Ecto neural progenitor cell (in vitro differentiated cells): ENCODE data around the gene GCM1.
"Not testable (repeated sequence)": the region's sequence is repeated elsewhere in the genome, so short reads cannot be mapped to it uniquely, and the experiment has no call there.

Experiments
- DNase-seq: peaks from one replicate; pipeline ENCODE4 v3.0.0-alpha.2; 2018; ENCODE audit warnings: low spot score

GCM1 gene, protein sequence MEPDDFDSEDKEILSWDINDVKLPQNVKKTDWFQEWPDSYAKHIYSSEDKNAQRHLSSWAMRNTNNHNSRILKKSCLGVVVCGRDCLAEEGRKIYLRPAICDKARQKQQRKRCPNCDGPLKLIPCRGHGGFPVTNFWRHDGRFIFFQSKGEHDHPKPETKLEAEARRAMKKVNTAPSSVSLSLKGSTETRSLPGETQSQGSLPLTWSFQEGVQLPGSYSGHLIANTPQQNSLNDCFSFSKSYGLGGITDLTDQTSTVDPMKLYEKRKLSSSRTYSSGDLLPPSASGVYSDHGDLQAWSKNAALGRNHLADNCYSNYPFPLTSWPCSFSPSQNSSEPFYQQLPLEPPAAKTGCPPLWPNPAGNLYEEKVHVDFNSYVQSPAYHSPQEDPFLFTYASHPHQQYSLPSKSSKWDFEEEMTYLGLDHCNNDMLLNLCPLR

DNA sequence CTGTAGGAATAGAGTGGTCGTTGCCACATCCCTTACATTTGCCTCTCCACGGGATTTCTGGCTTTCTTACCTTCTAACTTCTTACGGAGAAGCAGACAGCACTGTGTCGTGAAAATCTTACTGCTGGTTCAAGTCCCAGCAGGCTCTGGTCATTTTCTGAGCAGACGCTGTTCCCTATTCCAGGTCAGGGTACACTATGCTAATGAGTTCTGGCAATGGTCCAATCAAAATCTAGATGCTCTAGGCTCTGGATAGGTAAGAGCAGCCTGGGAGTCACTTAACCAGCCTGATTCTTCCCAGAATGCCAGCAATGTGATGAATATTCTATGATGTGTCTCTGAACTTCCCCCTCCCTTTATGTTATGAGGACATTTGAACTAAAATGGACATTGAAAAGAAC lies at the start of gene GCM1:
TSS of gene GCM1 (minus strand) at position 158 of the 400 bp plus-strand sequence. CDS start 3,209 bp downstream, outside the sequence.
- no peak for DNase-seq

DNA sequence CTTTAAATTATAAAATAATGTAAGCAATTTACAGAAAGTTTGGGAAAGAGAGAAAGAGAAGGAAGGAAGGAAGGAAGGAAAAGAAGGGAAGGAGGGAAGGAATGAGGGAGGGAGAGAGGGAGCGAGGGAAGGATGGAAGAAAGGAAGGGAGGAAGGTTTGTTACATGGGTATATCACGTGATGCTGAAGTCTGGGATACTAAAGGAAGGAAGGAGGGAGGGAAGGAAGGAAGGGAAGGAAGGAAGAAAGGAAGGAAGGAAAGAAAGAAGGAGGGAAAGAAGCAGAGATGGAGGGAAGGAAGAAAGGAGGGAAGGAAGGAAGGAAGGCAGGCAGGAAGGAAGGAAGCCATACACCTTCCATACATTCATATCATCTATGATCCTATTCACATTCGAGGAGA lies 48.9 kb upstream of the GCM1 start:
- no peak for DNase-seq

DNA sequence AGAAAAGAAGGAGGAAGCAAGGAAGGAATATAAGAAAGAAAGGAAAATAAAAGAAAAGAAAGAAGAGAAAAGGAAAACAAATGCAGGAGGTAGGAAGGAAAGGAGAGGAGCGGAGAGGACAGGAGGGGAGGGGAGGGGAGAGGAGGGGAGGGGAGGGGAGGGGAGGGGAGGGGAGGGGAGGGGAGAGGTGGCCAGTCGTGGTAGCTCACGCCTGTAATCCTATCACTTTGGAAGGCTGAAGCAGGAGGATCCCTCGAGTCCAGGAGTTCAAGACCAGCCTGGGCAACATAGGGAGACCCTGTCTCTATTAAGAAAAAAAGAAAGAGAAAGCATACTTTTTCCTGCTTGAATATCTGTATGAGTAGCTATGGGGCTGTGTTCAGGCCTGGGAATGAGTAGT lies 46.4 kb upstream of the GCM1 start:
- DNase-seq = no peak

DNA sequence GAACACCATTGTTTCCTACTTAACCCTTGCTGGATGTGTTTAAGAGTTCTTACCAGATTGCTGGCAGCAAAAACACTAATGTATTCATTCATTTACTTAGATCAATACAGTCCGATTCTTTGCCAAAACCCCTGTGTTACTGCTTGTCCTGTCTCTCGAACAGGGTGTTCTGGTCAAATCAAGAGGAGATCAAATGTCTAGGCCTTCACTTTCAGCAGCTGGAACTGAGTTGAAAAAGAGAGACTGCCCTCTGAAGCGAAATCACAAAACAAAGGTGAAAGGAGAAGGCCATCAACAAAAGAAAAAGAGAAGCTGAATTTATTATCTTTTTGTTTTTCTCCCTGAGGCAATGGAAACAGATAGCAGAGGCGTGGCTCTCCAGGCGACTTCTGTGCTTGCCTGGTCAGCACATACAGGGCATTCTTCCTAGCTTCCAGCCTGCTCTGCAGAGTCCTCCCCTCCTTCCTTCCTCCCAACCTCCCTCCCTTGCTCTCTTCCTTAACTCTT lies 44.1 kb upstream of the GCM1 start:
- no peak for DNase-seq

DNA sequence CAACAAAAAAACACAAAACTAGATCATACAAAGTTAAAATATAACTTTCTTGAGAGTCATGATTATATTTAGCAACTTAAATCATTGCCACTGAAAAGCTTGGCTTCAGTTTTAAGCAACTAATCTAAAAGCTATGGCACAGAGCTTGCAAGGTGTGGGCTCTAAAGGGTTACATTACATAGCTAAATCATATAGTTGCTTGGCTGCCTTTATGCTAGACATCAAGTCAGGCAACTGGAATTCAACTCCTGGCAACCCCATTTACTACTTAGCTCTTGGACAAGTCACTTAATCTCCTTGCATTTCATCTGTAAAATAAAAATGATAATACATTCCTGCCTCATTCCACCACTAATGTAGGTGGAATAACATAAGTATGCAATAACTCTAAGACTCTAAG lies 40.9 kb upstream of the GCM1 start:
- no peak for DNase-seq

DNA sequence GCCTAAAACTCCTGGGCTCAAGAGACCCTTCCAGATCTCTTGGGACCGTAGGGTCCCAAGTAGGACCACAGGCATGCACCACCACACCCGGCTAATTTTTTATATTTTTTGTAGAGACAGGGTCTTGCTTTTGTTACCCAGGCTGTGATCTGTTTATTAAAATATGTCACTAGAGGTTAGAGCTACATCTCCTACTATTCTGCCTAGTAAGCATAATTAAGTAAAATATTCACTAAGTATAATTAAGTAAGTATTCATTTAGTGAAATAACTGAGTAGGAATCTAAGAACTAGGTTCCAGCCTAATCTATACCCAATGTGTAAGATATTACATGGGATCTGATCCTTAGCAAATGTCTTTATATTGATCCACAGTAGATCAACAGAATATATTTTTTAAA lies 40.2 kb upstream of the GCM1 start:
- no peak for DNase-seq

DNA sequence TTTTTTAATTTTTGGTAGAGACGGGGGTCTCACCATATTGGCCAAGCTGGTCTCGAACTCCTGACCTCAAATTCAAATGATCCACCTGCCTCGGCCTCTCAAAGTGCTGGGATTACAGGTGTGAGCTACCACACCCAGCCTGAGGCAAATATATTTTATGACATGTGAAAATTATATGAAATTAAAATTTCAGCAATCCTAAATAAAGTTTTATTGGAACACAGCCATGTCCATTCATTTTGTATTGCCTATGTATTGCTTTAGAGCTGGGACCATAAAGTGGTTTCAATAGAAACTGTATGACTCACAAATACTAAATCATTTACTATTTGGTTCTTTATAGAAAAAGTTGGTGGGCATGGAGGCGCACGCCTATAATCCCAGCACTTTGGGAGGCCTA lies 32.0 kb upstream of the GCM1 start:
- DNase-seq = no peak

DNA sequence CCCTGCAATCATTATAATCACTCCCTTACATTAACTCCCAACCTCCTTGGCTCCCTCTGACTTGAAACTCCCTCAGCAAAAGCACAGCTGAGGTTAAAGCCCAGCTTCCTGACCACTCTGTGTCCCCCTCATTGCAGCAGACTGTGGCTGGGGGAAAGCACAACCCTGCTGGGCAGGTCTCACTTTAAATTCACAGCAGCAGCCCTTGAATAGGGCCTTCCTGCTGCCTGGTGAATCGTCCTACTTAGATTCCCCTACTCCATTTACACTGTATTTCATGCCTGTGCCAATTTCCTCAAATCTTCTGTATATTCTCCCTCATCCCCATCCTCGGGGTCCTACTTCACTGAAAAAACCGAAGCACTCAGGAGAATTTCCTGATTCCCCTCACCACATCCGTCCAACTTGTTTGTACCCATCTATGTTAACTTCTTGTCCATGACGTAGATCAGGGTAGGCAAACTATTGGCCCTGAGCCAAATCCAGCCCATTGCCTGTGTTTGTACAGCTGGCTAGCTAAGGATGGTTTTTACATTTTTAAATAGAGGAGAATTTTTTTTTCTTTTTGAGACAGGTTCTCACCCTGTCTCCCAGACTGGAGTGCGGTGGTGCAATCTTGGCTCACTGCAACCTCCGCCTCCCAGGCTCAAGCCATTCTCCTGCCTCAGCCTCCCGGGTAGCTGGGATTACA lies 31.5 kb upstream of the GCM1 start:
- no peak for DNase-seq

DNA sequence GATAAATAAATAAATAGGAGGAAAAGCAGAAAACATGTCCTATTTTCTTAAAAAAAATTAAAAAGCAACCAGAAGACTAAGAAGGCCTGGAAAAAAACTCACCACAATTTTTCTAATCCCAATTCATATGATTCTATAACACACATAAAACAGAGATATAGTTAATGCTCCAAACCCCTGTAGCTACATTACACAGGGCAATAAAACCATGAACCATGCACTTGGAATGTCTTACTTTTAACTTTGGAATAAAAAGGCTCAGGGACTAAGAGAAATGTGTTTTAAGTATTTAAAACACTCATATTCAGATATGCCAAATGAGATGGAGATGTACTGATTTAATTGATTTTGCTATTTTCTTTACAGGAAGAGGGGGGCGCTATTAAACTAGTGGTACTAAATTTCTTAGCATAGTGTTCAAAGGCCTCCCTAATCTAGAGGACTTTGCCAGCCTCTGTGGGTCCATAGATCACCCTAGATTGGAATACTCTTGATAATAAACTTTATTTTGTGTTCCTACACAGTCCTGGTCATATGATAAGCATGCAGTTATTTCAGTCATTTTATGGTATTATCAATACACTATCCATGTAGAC lies 30.3 kb upstream of the GCM1 start:
- no peak for DNase-seq

DNA sequence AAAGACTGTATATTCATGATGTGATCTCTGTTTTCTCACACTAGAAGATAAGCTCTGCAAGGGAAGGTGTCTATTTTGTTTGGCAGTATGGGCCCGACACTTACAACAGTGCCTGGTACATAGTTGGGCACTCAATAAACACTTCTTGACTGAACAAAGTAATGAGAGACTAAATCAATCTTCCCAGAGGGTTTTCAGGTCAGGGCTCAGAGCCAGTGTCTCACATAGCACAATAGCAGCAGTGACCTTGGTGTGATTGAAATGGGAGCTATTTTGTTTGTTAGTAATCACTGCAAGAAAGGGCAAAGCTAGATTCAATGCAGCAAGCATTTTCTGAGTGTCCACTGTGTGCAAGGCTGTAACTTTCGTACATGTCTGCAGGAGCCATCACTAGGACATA lies 26.4 kb upstream of the GCM1 start:
- no peak for DNase-seq

DNA sequence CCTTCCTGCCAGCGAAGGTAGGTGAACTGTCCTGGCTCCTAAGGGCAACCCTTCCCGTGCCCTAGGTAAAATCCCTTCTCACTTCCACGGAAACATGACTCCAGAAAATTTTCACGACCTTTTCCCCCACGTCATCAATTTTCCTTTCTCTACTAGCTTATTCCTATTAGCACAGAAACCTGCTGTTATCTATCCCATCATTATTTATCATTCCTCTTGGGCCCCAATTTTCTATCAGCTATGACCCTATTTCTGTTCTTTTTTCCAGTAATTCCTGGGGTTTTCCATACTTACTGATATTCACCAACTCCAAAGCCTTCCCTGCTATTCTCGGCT lies 23.8 kb upstream of the GCM1 start:
- DNase-seq = no peak

DNA sequence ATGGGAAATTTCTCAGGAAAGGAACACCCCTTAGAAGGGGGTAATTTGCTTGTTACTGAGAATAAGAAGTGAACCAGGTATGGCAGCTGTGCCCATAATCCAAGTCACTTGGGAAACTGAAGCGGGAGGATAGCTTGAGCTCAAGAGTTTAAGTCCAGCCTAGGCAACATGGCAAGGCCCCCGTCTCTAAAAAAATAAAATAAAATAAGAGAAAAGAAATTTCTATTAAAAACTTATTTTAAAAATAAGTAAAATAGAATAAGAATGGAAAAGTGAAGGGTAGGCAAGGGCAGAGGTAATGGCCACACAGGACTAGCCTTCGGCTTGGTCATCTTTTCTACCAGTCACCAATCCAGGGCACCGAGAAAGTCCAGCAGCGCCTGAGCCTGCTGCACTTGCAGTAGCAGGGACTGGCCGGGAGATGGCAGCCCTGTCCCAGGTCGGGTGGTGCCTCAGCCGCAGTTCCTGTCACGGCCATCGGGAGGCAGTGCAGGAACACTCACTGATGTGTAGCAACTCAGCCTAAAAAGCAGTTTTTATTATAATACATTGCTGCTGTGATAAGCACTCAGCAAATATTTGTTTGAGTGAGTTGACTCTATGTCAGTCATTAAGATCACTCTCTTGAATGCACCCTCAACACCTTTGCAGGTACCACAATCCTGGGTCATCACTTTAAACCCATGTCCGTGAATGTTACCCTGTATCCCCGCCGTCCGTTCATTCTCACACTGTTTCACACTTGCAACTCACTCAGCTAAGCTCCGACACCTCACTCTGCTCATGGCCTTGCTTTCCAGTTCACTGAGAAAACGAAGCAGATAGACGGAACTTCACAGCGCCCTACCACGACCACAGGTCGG lies 23.2 kb upstream of the GCM1 start:
- DNase-seq = peak; percentile 93

DNA sequence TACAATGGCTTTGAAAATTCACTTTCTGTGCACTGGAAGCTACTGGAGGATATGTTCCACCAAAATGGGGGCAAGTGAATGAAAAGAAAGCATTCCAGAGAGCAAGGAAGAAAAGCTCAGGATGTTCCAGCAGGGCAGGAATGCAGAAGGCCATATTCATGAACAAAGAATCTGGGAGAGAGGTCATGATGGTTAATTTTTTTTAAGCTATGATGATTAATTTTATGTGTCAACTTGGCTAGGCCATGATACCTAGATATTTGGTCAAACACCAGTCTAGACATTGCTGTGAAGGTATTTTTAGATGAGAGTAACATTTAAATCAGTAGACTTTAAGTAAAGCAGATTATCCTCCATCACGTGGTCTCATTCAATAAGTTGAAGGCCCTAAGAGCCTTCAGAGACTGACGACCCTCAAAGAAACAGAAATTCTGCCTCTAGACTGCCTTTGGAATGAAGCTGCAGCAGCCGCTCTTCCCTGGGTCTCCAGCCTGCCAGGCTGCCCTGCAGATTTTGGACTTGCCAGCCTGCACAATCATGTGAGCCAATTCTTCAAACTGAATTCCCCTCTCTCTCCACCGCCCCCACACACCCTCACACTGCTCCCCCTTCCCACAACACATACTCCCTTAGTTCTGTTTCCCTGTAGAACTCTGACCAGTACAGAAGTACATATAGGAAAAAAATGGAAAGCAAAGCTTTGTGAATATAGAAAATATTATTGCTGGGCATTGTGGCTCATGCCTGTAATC lies 20.1 kb upstream of the GCM1 start:
- no peak for DNase-seq

DNA sequence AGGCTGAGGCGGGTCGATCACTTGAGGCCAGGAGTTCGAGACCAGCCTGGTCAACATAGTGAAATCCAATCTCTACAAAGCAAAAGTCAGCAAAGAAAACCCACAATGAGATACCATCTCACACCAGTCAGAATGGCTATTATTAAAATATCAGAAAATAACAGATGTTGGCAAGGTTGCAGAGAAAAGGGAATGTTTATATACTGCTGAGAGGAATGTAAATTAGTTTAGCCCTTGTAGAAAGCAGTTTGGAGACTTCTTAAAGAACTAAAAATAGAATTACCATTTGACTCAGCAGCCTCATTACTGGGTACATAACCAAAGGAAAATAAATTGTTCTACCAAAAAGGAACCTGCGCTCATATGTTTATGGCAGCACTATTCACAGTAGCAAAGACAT lies 16.7 kb upstream of the GCM1 start:
- DNase-seq = no peak

DNA sequence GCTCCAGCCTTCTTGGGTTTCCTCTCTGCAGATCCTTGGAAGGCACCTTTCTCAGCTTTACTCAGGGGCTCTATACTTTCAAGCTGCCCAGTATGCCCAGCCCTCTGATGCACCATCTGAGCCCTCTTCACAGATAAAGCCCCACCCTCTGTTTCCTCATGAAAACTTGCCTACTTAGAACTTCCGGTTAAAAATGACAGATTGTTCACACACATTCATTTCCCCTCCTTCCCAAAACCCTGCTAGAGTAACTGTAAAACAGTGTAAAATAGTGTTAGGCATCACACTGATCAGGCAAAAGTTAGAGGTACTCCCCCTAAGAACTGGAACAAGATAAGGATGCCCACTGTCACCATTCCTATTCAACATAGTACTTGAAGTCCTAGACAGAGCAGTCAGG lies 14.0 kb upstream of the GCM1 start:
- no peak for DNase-seq

DNA sequence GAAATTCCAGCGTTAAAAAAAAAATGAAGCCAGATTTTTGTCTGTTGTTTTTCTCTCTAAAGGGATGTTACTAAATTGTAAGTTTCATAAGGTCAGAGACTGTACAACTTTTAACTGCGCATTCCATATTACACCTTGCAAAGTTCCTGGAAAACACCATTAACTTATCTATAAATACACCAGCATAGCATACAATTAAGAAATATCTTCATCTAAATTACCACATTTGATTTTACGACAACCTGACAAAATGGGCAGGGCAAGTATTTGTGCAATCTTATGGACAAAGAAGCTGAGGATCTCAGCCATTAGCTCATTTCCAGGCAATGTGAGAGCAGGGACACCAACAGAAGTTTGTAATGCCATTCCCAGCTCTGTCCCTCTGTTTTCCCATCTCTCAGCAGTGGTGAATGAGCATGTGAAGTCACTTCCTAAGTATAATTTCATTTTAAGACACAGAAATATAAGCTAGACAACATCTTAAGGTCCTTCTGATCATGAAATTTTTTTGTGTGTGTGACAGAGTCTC lies 12.9 kb upstream of the GCM1 start:
- no peak for DNase-seq

DNA sequence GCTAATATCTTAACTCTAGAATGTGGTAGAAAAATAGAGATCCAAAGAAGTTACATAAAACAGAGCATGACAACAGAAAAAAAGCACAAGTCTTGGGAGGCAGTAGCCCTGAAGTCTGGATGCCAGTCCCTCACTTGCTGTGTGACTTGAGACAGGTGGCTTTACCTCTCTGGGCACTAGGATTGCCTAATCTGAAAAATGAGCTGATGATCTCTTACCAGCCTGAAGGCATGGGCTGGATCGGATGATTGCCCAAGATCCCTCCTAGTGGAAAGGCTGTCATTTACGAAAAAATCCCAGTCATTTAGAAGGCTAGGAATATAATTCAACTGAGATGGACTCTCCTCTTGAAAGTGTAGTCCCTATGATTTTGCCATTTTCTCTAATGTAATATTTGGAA lies 10.9 kb upstream of the GCM1 start:
- no peak for DNase-seq

DNA sequence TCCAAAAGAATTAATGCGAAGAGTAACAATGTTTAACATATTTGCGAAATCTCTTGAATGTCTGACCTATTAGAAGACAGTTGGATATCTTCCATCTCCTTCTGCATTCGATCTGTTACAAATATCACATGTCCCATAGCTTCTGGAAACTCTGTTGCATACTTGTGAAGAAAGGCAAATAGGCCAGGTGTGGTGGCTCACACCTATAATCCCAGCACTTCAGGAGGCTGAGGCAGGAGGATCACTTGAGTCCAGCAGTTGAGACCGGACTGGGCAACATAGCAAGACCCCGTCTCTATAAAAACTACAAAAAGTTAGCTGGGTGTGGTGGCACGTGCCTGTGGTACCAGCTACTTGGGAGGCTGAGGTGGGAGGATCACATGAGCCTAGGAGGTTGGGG lies 9.4 kb upstream of the GCM1 start:
- not testable (repeated sequence) for DNase-seq

DNA sequence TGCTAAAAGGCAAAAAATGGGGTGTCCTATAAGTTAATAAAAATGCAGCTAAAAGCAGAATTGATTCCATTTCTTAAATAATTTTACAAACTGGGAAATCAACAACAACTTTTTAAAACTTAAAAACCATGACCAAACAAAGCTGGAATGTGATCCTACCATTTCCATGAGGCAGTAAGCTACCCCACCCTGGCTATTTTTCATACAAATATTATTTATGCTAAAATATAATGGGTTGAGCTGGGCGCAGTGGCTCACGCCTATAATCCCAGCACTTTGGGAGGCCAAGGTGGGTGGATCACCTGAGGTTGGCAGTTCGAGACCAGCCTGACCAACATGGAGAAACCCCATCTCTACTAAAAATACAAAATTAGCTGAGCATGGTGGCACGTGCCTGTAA lies 6.6 kb upstream of the GCM1 start:
- DNase-seq = not testable (repeated sequence)

DNA sequence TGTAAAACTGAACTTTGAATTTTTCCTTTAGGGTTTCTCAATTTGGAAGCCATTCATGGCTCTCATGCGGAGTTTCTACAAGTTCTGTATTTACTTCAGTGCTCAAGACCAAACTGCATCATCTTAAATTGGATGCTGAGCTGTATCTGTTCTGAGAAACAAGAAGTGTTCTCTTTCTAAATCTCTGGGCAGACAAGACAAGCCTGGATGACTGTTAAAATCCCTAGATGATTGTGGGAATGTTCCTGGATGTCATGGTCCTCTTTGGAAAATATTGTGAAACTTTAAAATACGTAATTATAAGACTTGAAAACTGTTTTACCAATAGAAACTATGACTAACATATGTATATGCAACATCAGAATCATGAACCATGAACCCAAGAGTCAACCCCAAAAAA lies 6.2 kb upstream of the GCM1 start:
- DNase-seq = no peak

DNA sequence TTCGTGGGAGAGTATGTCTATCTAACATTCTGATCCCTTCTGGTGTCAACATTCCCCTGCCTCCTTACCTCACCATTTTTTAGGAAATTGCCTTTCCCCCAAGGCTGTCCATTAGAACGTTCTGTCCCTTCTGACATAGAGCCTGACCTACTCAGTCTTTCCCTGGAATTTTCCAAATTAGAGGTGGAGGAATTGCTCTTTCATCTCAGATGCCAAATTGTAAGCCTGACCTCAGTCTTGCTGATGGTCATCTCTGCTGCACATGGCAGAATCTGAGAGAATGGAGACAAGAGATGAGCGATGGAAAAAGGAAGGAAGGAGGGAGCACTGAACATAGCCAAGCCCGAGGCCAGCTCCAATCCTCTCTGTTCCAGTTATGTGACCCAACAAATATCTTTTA lies 5.4 kb upstream of the GCM1 start:
- DNase-seq = no peak
